ENCODE results near the gene IGFL2.
"Not testable (repeated sequence)": the region's sequence is repeated elsewhere in the genome, so short reads cannot be mapped to it uniquely, and the experiment has no call there.

IGFL2 gene

DNA sequence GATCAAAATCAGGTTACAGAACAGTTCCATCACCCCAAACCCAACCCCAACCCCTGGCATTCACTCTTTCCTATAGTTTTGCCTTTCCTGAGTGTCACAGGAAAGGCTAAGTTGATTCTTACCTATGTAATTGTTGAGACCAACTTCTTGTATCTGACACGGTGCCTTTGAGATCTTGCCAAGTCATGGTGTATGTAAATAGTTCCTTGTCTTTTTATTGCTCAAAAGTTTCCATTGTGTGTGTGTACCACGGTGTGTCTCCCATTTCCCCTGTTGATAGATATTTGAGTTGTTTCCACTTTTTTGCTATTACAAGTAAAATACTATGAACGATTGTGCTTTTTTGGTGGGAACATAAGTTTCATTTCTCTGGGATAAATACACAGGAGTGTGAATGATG lies 3.3 kb upstream of the IGFL2 start:
- no peak for DNase-seq

DNA sequence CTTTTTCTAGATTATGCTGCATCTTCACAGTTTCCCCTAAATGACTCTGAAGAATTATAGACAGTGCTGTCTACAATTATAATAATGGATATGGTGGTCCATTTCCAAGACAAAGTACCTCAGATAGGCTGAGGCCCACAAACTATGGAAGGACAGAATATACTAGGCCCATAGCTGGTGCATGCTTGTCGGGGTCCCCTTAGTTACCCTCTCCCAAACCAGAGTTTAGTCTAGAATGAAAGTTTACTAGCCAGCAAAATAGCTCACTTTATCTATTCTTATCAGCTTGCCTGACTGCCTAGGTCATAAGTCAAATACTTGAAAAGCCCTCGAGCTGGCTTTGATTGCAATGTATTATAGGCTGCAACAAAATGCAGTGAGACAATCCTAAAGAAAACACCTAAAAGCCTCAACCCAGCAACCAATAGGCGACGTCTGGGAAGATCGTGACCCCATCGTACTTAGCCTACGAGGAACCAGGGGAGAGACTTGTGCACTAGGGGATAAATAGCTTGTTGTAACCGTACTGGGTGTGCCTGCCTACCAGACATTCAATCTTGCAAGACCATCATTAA lies 785 bp upstream of the IGFL2 start:
- DNase-seq: no peak

DNA sequence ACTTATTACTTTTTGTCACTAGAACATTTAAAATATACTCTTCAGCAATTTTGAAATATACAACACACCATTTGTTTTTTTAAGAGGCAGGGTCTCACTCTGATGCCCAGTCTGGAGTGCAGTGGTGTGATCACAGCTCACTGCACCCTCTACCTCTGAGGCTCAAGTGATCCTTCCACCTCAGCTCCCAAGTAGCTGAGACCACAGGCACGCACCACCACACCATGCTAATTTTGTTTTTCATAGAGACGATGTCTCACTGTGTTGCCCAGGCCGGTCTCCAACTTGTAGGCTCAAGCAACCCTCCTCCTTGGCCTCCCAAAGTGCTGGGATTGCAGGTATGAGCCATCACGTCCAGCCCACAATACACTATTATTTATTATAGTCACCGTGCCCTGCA lies 2.6 kb downstream of the IGFL2 start:
- DNase-seq: no peak

GRCh38 chr19:46155237-46155636 lies 7.2 kb downstream of the IGFL2 start:
- no peak for DNase-seq

GRCh38 chr19:46159418-46160232 lies 11.6 kb downstream of the IGFL2 start:
- no peak for DNase-seq

GRCh38 chr19:46160233-46160775 lies 12.3 kb downstream of the IGFL2 start:
- DNase-seq: no peak

DNA sequence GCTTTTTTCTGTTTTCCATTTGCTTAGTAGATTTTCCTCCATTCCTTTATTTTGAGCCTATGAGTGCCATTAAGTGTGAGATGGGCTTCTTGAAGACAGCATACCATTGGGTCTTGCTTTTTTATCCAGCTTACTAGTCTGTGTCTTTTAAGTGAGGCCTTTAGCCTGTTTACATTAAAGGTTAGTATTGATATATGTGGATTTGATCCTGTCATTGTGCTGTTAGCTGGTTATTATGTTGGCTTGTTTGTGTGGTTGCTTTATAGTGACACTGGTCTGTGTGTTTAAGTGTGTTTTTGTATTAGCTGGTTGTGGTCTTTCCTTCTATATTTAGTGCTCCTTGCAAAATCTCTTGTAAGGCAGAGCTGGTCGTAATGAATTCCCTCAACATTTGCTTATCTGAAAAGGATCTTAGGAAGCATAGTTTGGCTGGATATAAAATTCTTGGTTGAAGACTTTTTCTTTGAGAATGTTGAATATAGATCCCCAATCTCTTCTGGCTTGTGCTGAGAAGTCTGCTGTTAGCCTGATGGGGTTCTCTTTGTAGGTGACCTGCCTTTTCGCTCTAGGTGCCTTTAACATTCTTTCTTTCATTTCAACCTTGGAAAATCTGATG lies 13.7 kb downstream of the IGFL2 start:
- DNase-seq: not testable (repeated sequence)

DNA sequence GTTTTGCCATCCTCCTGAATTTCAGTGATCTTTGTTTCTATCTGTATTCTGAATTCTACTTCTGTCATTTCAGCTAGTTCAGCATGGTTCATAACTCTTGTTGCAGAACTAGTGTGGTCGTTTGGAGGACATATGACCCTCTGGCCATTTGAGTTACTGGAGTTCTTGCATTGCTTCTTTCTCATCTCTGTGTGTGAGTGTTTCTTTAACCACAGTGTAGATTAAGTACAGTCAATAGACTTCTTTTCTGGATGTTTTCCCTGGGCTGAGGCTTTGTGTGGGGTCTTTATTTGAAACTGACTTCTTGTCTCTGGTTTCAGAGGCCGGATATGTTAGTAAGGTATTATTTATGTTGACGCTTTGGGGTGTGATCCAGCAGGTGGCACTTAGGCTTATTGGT lies 14.7 kb downstream of the IGFL2 start:
- DNase-seq: no peak

DNA sequence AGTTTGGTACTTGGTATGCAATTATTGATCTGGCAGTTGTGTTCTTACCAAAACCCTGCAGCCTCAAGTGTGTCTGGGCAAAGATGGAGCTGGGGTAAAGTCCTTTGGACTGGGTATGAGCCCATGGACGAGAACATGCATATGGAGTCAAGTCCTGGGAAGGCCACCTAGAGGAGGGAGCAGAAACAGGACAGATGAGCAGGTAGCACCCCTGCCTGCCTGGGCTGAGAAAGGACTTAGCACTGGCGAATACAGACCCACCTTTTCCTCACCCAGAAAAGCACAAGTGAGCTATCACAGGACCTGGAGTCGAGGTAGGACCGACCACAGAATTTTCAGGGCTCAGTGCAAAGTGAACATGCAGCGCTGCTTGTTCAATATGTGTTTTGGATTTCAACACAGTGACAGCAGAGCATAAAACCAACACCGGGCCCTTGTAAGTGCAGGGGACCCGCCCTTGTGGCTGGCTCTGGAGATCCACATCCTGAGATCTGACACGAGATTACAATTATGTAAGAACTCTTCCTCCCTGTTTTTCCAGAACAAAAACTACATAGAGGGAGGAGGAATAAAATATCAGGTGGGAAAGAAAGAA lies 25.9 kb downstream of the IGFL2 start:
- no peak for DNase-seq

DNA sequence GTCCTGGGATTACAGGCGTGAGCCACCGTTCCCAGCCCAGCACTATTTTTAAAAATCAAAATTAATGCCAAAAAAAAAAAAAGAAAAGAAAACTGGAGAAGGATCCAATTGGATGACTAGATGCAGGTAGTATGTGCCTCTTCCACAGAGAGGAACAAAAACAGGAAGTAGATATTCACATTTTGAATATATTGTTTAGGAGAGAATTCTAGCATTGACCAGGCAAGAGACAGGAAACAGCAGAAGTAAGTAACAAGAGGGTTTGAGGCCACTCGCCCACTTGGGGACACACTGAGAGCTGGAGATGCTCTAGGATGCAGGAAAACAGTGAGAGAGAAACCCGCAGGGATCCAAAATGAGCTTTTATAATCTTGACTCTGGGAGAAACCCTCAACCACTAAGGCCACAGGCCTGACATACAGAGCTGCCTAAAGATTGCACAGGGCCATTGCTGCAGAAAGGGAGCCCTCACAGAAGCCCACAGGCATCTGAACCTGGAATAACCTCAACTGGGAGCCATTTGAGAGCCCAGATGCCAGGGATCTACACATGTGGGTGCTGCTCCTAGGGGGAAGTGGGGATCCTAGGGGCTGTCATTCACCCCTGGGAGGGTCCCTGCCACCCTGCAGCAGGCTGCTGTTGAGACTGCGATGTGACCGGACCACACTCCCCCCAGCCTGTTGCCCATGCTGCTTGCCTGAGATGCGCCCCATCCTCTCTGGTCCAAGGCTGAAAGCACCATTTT lies 28.2 kb downstream of the IGFL2 start:
- no peak for DNase-seq

GRCh38 chr19:46179076-46179759 lies 31.2 kb downstream of the IGFL2 start:
- DNase-seq: no peak

DNA sequence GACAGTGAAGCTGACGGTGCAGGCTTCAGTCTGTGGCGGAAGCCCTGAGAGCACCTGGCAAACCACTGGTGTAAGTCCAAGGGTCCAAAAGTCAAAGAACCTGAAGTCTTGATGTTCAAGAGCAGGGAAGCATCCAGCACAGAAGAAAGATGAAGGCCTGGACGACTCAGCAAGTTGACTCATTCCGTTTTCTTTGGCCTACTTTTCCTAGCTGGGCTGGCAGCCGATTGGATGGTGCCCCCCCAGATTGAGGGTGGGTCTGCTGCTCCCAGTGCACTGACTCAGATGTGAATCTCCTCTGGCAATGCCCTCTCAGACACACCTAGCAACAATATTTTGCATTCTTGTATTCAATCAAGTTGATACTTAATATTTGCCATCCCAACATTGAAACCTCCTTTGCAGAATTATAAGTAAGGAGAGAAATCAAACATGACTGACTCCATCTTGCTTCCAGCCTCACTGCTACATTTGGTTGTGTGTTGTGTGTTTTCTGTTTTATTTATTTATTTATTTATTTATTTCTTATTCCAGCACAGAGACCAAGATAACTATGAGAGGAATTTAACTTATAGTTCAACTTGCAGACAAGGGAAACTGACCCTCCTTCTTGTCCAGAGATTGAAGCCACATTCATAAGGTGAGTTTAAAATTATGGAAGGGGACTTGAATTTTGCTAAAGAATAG lies 32.8 kb downstream of the IGFL2 start:
- peak; percentile 79 for DNase-seq

DNA sequence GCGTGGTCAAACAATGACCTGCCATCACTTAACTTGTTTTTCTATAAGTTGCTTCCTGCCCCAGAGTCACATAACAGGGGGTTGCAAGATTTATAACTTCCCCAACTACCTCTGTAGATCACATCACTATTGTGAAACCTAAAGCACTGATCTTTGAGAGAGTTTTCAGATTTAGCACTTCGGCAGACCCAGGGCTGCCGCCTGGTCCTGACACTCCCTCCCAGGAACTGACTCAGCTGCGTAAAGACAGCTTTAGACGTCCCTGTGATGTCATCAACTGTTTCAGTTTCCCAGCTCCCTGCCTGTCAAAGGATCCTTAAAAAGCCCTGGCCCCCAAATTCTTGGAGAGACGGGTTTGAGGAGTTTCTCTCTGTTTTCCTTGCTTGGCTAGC lies 33.3 kb downstream of the IGFL2 start:
- peak; percentile 64 for DNase-seq

DNA sequence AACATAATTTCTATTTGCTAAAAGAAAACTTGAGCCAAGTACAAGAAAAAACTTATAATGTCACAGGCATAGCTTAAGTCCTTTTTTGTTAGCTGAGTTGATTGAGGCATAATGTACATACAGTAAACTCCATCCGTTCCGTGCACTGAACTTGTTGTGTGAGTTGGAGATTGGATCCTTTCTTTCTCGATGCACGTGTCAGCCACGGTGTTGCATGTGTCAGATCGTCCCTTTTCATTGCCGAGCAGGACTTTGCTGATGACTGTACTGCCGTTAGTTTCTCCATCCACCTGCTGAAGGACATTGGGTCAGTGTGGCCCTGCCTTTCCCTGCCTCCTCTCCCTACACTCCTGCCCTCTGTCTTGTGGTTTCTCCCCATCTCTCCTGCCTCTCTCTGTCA lies 34.4 kb downstream of the IGFL2 start:
- no peak for DNase-seq

DNA sequence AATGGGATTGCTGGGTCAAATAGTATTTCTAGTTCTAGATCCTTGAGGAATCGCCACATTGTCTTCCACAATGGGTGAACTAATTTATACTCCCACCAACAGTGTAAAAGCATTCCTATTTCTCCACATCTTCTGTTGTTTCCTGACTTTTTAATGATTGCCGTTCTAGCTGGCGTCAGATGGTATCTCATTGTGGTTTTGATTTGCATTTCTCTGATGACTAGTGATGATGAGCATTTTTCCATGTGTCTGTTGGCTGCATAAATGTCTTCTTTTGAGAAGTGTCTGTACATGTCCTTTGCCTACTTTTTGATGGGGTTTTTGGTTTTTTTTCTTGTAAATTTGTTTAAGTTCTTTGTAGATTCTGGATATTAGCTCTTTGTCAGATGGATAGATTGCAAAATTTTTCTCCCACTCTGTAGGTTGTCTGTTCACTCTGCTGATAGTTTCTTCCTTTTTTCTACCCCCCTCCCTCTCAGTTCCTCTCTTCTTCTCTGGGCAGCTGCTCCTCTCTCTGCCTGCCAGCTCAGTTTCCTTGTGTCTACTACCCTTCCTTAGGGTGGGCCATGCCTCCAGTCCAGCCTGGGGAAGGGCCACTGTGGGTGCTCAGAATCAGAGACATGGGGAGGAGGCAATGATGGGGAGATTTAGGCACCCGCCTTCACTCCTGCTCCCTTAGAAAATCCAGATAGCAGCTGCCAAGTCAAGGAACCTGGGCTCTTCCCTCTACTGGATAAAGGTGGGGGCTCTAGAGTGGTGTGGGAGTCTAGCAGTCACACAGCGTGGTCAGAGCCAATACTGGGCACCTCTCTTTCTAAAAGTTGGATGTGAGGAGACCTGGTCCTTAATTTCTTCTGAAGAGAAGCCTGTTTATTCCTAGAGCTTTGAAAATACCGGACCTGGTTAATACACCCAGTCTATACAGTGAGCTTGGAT lies 37.0 kb downstream of the IGFL2 start:
- peak; percentile 88 for DNase-seq

- DNase-seq: no peak
Observed at GRCh38 chr19:46186101-46186716, 38.2 kb downstream of the IGFL2 start.

DNA sequence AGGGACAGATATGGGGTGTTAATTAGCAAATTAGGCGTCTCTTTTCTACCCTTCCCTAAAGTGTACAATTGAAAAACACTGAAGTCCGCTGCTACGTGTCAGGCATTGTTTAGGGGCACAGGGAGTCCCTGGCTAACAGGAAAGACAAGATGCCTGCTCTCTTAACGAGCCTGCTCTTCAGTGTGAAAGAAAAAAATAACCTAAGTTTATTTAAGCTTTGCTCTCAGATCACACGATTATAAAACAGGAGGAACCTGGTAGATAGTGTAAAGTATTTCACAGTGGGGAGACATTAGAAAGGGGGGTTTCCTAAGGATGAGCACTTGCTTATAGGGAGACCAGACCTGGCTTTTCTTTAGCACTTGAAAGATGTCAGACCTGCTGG lies 38.7 kb downstream of the IGFL2 start:
- DNase-seq: no peak

- no peak for DNase-seq
Observed at GRCh38 chr19:46189971-46190888, 42.2 kb downstream of the IGFL2 start.

DNA sequence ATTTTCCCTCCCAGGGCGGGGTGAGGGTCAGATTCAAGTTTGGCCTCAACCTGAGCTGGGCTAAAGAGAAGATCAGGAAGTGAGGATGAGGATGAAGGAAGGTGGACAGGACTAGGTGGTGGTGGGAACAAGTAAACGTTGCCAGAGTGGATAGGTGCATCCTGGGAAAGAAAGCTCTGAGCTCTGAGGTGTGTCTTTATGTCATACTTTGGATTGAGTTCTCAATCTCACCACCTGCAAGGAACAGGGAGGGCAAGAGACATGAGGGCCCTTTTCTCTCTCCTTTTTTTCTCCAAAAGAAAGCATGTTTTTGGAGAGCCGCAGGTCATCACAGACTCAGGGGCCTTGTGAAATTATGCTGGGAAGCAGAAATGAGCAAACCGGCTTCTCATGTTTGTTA lies 43.3 kb downstream of the IGFL2 start:
- no peak for DNase-seq

Data from fibroblast of skin of right biceps (primary cell).